GM18868 (cell line): Measurements from ENCODE around the gene B4GALNT4.
"Not testable (repeated sequence)": the region's sequence is repeated elsewhere in the genome, so short reads cannot be mapped to it uniquely, and the experiment has no call there.

Source experiments
- ATAC-seq: cut with Tn5 transposase; IDR thresholded peaks from one replicate; pipeline ENCODE4 v1.9.1; 2021; ENCODE audit warnings: mild to moderate bottlenecking, moderate library complexity; ENCODE audit not compliant: unreplicated experiment

B4GALNT4 gene

GRCh38 chr11:334264-334994 is 34.9 kb upstream of the B4GALNT4 start:
- ATAC-seq = no peak

GRCh38 chr11:335779-336658 is 33.3 kb upstream of the B4GALNT4 start:
- ATAC-seq = no peak

DNA sequence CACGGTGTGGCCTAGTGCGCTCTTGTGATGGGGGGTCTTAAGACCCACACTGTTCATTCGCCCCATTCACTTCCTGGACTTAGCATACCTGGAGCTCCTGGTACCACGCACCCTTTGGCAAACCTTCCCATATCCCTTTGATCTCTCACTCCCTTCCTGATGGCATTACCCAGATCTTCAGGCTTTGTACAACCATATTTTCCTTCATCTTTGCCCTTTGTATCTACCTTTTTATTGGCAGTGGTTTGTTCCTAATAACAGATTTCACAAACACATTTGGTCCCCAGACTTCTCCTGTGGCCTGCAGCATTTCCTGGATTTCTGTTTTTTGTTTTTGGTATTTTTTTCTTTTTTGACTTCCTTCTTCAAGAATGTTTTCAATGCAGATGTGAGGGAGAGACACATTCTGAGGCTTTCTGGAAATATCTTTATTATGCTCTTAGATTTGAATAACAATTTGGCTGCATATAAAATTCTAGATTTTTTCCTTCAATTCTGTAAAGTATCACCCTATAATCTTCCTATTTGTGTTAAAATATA is 32.6 kb upstream of the B4GALNT4 start:
- ATAC-seq = no peak

- no peak for ATAC-seq
These were observed 31.6 kb upstream of the B4GALNT4 start for GRCh38 chr11:337711-338110.

GRCh38 chr11:339963-340362 is 29.3 kb upstream of the B4GALNT4 start:
- no peak for ATAC-seq

GRCh38 chr11:340539-341512 is 28.5 kb upstream of the B4GALNT4 start:
- no peak for ATAC-seq

DNA sequence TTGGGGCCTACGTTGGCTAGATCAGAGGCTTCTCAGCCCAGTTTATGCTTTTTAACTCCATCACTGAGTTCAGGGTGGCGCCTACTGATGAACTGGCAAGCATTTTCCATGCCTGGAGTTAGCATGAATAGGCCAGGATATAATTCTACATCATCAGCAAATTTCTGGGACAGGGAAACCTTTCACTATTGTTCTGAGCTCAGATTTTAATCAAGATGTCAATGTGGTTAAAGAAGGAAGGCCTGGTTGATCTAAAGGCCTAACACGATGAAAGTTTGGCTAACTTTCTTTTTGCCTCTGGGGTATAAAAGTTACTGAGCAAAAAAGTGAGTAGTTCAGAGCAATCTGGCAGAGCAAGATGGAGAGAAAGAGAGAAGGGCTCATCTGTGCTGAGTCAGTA is 27.0 kb upstream of the B4GALNT4 start:
- ATAC-seq = no peak

GRCh38 chr11:344836-345578 is 24.3 kb upstream of the B4GALNT4 start:
- ATAC-seq = no peak

DNA sequence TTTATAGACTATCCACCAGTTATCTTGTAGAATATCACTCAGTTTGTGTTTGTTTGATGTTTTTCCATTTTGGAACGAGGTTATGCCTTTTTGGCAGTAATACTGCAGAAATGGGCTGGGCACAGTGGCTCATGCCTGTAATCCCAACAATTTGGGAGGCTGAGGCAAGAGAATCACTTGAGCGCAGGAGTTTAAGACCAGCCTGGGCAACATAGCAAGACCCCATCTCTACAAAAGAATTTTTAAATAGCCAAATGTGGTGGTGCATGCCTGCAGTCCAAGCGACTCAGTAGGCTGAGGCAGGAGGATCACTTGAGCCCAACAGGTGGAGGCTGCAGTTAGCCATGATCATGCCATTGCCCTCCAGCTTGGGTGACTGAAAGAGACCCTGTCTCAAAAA is 22.8 kb upstream of the B4GALNT4 start:
- ATAC-seq = no peak

DNA sequence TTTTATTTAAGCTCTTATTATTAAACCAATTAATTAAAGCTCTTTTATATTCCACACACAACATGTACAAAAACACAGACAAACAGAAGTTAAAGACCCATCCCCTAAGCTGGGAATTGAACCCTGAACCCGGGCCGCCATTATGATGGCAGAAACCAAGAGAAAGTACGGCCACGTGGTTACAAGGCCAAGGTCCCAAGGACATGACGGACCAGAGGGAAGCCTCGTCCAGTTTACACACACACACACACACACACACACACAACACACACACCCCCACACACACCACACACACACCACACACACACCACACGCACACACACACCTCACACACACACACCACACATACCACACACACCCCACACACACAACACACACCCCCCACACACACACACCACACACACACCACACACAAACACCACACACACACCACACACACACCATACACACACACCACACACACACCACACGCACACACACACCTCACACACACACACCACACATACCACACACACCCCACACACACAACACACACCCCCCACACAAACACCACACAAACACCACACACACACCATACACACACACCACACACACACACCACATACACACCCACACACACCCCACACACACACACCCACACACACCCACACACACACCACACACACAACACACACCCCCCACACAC is 19.9 kb upstream of the B4GALNT4 start:
- not testable (repeated sequence) for ATAC-seq

- not testable (repeated sequence) for ATAC-seq
These were observed 19.1 kb upstream of the B4GALNT4 start for GRCh38 chr11:350033-350722.

GRCh38 chr11:350723-351255 is 18.5 kb upstream of the B4GALNT4 start:
- no peak for ATAC-seq

- no peak for ATAC-seq
These were observed 17.9 kb upstream of the B4GALNT4 start for GRCh38 chr11:351411-351810.

- no peak for ATAC-seq
These were observed 16.8 kb upstream of the B4GALNT4 start for GRCh38 chr11:352456-353031.

DNA sequence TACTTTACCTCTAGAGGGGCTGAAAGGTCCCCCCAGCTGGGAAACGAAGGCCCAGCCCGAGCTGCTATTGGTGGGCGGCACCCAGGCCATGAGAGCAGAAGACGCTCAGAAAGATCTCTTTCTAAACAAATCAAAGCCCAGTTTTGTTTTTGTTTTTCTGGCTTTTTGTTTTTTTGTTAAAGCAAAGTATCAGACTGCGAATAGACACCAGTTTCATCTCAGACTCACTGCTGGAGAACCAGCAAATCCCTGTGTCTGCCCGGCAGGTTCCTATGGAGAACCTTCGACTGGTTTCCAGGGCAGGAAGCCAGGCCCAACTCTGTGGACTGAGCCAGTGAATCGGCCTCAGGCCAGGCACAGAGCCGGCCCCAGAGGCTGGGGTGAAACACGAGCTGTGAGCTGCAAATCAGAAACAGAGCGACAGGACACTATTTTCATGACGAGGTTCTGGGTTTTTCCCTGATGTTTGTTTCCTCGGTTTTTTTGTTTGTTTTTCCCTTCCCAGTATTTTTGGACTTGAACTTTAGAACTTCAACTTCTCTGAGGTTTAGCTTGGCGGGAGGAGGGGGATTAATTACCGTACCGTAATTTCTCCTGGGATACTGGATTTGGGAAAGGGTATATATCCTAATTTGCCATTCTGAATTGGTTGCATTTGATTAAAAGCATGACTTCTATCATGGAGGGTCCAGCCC is 16.0 kb upstream of the B4GALNT4 start:
- ATAC-seq = no peak

- no peak for ATAC-seq
These were observed 13.5 kb upstream of the B4GALNT4 start for GRCh38 chr11:355581-356458.

- no peak for ATAC-seq
These were observed 12.7 kb upstream of the B4GALNT4 start for GRCh38 chr11:356610-357009.
